ENCODE measurements around the gene ASL.
"Not testable (repeated sequence)": the region's sequence is repeated elsewhere in the genome, so short reads cannot be mapped to it uniquely, and the experiment has no call there.

ASL gene

DNA sequence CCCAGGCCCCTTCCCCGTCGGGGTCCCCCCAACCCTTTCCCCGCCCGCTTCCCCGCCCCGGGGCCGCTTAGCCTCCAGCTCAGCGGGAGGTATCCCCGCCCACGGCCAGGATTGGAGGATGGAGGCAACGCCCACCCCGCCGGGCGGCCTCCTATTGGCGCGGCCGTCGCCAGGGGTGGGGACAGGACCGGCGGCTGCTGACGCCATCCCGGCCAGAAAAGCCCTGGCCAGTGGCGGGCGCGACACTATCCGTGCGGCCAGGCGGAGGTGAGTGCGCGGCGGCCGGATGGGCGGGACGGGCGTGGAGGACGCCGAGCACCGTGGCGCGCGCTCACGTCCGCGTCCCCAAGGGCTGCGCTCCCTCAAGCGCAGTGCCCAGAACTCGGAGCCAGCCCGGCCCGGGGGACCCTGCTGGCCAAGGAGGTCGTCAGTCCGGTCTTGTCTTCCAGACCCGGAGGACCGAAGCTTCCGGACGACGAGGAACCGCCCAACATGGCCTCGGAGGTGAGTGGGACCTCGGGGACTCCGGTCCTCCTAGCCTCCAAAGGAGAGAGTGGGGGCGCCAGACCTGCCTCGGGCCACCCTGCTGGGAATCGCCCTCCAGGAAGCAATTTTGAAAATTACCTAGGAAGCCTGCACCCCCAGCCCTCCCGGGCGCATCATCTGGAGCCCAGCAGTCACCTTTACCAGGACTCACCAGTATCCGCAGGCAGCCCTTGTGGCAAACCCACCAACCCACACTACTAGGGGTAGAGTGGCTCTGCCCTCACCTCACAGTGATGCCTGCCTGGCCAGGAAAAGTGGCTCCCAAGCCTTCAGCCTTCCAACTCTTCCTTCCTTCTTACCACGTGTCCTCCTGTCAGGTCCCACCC is at the start of gene ASL:
TSS of gene ASL (plus strand) at position 230 of the 872 bp plus-strand sequence. CDS start at position 493, 263 bp downstream.
- DNase-seq (ENCODE audit: low read depth): peak; percentile 83

DNA sequence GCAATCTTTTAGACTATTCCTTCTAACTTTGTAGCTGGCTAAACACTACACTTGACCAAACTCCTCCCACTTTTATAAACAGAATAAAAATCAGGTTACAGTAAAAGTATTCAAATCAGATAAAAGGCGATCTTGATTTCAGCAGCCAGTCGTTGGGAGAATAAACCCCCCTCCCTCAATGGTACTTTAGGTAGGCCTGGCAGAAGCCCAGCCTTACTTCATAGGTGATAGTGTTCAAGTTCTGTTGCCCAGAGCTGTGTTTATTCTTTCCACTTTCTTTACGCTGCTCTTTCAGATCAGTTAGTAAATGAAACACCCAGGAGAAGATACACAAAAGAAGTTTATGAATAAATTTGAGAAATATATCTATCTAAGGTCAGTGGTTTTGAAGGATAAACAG is 47.3 kb upstream of the ASL start:
- DNase-seq (ENCODE audit: low read depth): not testable (repeated sequence)

DNA sequence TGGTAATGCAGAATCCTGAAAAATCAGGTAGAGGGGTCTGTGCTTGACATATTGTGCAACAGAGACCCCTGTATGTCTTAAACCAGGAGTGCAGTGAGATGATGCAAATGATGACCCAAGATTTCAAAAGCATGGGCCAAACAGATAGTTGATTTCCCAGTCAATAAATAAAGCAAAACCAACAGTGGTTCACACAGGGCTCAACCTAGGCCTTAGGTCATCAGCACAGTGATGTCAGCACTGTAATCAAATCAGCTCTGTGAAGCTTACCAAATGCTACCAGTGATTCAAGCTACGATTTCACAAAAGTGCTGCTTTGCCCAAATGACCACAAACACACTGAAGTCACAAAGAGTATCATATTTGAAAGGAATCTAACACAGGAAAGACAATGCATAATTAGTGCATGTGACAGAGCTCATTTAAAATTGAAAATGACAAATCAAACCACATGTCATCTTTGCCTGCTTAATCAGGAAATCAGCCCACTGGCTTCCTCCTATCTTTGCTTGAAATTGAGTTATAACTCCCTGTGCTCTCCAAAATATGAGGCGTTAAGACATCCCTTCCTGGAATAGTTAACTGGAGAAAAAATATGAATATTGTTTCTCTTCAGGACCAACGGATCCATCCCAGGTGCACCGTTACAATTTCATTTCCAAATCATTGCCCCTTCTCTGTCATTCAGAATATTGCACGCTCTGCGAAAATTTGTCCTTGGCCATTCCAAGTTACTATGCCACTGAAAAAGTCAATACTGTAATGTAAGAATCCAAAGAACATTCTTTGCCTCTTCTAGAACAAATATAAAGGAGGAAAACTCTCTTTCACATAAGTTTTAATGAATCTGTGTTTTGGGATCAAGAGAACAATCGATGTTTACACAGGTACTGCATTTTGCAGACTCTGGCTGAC is 41.9 kb upstream of the ASL start:
- no peak for DNase-seq (ENCODE audit: low read depth)

DNA sequence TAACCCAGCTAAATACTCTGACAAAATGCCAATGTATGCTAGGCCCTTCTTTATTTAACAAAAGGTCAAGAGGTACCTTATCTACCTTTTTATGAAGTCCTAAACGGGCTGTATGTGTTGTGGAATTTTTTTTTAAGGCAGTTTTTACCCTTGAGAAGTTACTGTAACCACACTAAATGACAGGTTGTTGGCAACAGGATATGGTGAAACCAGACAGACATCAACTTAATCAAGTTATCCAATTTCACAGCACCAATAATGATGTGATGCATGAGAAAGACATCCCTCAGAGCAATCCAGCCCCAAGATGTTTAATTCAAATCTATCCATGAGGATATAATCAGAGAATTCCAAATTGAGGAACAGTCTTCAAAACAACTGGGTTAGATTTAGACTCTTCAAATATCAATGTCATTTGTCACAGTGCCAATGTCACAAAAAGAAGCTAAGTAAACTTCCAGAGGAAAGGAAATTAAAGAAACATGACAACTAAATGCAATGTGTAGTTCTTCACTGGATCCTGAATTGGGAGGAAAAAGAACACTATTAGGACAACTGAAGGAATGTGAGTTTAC is 41.1 kb upstream of the ASL start:
- DNase-seq (ENCODE audit: low read depth): not testable (repeated sequence)

DNA sequence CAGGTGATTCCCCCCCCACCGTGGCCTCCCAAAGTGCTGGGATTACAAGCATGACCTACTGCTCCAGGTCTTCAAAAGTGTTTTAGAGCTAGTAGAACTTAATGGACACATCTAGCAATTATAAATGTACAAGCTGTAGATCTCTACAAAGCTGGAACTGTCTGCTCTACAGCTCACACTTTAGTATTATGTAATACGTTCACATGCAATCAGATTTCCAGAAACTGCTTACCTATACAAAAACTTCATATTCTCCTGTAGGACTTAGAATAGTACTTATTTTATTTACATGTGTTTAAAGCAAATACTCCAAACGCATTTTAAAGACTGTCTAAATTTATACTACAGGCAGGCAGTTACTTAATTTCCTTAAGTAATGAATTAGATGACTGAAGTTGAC is 39.2 kb upstream of the ASL start:
- no peak for DNase-seq (ENCODE audit: low read depth)

DNA sequence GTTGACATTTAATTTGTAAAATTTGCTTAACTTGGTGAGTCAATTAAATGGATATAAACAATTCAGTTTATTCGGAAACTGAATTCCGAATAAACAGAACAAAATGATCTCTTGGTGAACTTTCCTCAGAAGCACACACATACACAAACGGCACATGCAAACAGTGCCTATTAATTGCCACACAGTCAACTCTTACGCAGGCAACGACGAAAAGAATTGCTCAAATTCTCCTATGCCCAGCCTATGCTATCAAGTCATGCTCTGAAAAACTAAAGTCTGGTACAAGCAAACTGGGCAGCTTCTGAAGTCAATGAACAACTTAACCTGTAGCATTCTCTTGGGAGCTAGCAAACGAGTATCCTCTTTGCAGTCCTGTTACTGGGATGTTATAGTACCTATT is 38.8 kb upstream of the ASL start:
- DNase-seq (ENCODE audit: low read depth): no peak

DNA sequence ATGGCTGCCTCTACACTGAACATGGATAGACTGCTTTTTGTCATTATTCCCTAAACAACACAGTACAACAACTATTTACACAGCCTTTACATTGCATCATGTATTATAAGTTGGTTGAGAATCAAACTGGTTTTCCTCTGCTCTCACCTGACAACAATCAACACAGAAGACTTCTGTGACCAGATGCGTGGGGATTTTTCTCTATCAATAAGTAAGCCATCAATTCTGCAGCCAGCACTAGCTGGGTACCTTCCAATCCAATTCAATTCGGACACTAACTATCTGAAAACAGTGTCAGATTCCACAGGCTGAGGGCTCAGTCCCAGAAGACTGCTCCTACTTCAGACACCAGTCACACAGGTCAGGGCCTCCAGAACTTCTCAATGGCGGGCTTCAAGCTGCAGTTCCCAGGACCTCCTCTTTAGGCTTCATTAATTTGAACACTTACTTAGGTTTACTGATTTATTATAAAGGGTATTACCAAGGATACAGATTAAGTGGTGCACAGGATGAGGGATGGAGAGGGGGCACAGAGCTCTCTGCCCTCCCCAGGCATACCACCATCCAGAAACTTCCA is 36.4 kb upstream of the ASL start:
- DNase-seq (ENCODE audit: low read depth): no peak

DNA sequence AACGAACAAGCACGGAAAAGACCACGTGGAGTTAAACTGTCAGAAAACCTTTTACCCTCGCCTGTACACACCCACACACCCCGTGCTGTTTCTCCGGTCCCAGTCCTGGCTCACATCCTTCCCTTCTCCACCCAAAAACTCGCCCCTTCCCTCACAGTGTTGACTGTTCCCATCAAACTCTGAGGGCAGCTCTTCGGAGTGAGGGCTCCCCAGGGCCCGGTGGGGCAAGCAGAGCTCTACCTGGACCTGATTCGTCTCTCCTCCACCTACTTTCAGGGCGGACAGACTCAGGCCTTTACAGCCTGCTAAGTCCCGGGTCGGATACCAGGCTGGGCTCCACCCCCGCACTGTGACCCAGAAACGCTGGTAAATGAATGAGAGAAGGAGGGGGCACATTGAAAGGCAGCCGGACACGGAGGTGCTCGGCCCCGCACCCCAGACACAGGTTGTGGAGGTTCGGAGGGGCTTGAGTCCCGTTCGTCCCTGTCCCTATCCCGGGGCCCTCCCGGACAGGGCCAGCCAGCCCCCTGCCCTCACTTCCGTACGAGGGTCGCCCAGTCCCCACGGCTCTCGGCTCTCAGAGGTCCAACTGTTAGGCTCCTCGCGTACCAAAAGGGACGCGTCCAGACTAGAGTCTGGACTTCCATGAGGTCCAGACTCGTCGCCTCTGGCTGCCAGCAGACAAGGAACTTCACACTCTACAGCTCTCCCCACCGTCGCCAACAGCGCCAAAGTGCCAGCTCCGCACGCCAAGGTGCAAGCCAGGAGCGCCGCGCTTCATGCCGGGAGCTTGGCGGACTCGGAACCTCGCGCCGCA is 31.7 kb upstream of the ASL start:
- peak; percentile 5 for DNase-seq (ENCODE audit: low read depth)

DNA sequence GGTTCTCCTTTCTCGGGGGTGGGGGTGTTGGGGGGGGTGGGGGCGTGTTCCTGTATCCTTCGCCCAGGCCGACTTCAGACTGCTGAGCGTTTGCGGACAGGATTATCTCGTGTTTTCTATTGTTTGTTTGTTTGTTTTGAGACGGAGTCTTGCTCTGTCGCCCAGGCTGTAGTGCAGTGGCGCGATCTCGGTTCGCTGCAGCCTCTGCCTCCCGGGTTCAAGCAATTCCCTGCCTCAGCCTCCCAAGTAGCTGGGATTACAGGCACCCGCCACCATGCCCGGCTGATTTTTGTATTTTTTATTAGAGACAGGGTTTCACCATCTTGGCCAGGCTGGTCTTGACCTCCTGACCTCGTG is 31.1 kb upstream of the ASL start:
- not testable (repeated sequence) for DNase-seq (ENCODE audit: low read depth)

DNA sequence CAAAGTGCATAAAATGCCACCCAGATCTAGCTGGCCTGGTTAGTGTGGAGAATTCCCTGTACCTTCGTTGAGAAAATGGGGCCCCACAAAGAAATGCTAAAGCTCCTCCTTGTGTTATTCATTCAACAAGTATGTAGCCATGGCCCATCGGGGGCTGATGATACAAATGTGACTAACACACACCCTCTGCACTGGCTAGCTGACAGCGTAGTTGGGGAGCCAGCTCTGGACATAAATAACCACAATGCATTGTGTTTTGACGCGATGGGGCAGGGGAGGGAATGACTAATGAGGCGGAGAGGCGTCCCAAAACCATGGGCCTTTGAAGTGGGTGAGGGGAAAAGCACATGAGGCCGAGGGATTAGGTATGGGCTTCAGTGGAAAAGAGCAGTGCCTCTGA is 28.2 kb upstream of the ASL start:
- no peak for DNase-seq (ENCODE audit: low read depth)

DNA sequence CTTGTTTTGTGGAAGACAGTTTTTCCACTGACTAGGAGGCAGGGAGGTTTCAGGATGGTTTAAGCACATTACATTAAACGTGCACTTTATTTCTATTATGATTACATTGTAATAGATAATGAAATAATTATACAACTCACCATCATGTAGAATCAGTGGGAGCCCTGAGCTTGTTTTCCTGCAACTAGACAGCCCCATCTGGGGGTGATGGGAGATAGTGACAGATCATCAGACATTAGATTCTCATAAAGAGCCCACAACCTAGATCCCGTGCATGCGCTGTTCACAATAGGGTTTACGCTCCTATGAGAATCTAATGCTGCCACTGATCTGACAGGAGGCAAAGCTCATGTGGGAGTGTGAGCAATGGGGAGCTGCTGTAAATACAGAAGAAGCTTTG is 25.7 kb upstream of the ASL start:
- not testable (repeated sequence) for DNase-seq (ENCODE audit: low read depth)

DNA sequence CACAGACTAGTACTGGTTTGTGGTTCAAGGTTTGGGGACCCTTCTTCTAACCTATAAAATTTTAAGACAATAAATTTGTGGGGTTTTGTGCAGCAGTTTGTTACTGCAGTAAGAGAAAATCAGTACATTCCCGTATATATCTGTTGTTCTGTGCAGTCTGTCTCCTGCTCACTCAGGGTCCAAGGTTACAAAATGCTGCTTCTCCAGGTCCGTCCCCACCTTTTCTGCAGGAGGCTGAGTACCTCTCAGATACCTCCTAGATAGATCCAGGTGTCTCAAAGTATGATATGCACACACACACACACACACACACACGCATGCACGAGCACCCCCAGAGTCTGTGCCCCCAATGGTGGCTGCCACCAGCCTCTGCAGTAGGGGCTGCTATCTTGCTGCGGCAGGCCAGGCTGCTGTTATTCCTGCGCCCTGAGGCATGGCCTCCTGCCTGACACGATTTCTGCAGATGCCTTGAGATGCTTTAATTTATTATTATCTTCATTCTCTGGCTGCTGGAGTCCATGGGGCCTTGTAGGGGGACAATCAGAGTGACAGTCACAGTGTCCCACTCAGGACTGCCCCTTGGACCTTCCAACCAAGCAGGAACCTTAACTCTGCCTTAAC is 25.2 kb upstream of the ASL start:
- no peak for DNase-seq (ENCODE audit: low read depth)

DNA sequence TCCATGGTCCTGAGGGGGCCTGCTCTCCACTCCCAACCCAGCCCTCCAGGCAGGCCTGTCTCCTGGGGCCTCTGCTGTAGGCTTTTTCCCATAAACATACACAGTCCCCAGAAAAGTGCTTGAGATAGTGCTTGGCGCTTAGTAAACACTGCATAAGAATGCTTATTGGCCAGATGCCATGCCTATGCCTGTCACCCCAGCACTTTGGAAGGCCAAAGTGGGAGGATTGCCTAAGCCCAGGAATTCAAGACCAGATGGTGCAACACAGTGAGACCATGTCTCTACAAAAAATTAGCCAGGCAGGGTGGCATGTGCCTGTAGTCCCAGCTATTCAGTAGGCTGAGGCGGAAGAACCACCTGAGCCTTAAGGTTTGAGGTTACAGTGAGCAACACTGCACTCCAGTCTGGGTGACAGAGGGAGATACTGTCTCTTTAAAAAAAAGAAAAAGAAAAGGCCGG is 24.6 kb upstream of the ASL start:
- DNase-seq (ENCODE audit: low read depth): no peak

DNA sequence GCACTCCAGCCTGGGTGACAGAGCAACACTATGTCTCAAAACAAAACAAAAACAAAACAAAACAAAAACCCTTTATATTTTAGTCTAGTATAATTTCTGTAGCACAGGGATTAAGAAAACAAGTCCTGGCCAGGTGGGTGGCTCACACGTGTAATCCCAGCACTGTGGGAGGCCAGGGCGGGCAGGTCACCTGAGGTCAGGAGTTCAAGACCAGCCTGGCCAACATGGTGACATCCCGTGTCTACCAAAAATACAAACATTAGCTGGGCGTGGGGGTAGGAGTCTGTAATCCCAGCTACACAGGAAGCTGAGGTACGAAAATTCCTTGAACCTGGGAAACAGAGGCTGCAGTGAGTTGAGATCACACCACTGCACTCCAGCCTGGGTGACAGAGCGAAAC is 23.2 kb upstream of the ASL start:
- no peak for DNase-seq (ENCODE audit: low read depth)

DNA sequence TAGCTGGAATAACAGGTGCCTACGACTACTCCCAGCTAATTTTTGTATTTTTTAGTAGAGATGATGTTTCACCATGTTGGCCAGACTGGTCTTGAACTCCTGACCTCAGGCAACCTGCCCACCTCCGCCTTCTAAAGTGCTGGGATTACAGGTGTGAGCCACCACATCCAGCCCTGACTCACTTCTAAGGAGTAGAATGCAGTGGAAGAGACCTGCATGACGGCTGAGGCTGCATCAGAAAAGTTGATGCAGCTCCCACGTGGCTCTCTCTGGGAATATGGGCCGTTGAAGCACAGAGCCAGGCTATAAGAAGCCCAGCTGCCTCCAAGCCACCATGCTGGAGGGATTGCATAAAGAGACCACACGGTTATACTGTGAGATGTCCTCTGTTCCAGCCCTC is 21.6 kb upstream of the ASL start:
- no peak for DNase-seq (ENCODE audit: low read depth)

DNA sequence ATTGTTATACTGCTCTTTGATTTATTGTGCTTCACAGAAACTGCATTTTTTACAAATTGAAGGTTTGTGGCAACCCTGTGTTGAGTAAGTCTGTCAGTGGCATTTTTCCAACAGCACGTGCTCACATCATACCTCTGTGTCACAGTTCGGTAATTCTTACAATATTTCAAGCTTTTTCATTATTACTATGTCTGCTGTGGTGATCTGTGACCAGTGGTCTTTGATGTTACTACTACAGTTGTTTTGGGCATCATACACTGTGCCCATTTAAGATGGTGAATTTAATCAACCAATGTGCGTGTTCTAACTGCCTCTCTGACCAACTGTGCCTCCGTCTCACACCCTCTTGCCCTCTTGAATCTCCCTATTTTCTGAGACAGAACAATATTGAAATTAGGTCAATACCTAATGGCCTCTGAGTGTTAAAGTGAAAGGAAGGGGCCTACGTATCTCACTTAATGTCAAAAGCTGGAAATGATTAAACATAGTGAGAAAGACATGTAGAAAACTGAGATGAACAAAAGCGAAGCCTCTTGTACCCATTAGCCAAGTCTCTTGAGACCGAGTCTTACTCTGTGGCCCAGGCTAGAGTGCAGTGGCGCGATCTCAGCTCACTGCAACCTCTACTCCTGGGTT is 20.2 kb upstream of the ASL start:
- DNase-seq (ENCODE audit: low read depth): no peak

DNA sequence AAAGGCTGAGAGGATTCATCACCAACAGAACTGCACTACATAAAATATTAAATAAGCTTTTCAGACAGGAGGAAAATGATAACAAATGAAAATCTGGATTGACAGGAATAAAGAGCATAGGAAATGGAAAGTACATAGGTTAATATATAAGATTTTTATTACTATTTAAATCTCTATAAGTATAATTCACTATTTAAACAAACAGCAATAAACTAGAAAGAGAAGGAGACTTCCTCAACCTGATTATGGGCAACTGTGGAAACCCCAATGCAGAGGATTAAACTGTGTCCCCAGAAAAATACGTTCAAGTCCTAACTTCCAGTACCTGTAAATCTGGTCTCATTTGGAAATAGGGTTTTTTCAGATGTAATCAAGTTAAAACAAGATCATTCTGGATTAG is 14.8 kb upstream of the ASL start:
- no peak for DNase-seq (ENCODE audit: low read depth)

DNA sequence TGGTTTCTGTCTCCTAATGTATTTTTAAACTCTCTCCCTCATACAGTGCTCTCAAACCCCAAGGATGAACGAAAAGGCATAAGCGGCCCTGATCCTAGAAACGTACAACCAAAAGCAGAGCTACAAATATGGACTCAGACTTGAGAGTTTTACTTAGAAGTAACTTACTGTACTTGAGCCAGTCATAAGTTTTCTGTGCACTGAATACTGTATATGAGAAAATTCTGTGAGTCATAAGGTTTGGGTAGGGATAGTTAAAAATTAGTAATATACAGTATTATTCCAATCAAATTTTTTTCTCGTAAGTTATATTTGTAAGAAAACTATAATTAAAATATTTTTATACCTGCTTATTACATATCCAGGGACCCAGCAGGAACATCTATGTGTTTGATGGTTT is 5.9 kb upstream of the ASL start:
- DNase-seq (ENCODE audit: low read depth): no peak

DNA sequence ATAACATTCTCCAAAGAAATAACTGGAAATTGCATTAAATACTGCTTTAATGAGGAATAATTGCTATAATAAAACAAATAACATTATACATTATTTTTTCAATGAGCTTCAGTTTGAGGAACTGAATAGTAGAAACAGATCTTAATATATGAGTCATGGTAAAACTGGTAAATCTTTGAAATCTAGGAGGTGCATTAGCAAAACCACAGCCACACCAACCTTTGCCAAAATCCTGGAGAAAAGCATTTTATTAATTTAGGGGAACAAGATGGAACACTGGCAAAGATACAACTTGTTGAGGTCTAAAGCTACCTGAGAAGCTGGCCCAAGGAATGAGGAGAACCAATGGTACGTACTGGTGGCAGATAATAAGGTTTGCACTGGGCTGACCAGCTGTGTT is 5.4 kb upstream of the ASL start:
- no peak for DNase-seq (ENCODE audit: low read depth)

DNA sequence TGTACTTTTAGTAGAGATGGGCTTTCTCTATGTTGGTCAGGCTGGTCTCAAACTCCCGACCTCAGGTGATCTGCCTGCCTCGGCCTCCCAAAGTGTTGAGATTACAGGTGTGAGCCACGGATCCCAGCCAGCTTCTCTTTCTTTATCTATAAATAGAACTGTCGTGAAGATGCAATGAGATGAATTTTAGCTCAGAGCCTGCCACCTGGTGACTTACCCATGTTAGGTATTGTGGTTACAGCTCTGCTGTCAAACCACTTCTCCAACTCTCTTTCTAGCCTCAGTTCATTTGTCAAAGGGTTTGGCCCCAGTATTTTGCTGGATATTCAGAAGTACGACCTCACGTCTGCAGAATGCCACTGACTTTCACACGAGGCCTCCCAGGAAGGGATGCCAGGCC is 3.4 kb upstream of the ASL start:
- not testable (repeated sequence) for DNase-seq (ENCODE audit: low read depth)
